Measurements from ENCODE around the gene ZBTB7C.

GRCh38 chr18:48106976-48107781 lies 302.0 kb downstream of the ZBTB7C start:
- TF ChIP-seq CTCF (IDR thresholded peaks at IDR 0.05) (no peak), POLR2A (IDR thresholded peaks at IDR 0.05) (no peak), POLR2AphosphoS5 (IDR thresholded peaks at IDR 0.05) (no peak)
